Measurements from ENCODE around the gene METTL16.

GRCh38 chr17:2466931-2467330 is 44.8 kb downstream of the METTL16 start:
- no peak for TF ChIP-seq CTCF (IDR thresholded peaks at IDR 0.05)
- TF ChIP-seq POLR2AphosphoS5 (IDR thresholded peaks at IDR 0.05), result no peak
